ACC112 (cell line): ENCODE results near the gene SLC4A1.

Experiments used
- H2AFZ ChIP-seq: fragments of 200-600 bp; sonication (generic); one replicate; pipeline ENCODE4 v1.6.0; 2017; ENCODE audit warnings: antibody characterized with exemption, low read length; ENCODE audit not compliant: unreplicated experiment
- H3K27ac ChIP-seq: fragments of 200-600 bp; sonication (generic); 2 replicates; pipeline ENCODE4 v1.5.1; 2014; ENCODE audit warnings: low read depth, mild to moderate bottlenecking, antibody characterized with exemption, low read length, moderate library complexity
- H3K27me3 ChIP-seq: fragments of 200-600 bp; sonication (generic); 2 replicates; pipeline ENCODE4 v1.6.1; 2014; ENCODE audit warnings: mild to moderate bottlenecking, antibody characterized with exemption, low read length, moderate library complexity, mixed read lengths; ENCODE audit not compliant: insufficient read depth
- H3K36me3 ChIP-seq: fragments of 200-600 bp; sonication (generic); 2 replicates; pipeline ENCODE4 v1.6.1; 2016; ENCODE audit warnings: mild to moderate bottlenecking, antibody characterized with exemption, low read length, moderate library complexity, mixed read lengths; ENCODE audit not compliant: insufficient read depth
- H3K4me1 ChIP-seq: fragments of 200-600 bp; sonication (generic); one replicate; pipeline ENCODE4 v1.6.1; 2016; ENCODE audit warnings: low read length, mixed read lengths; ENCODE audit not compliant: insufficient read depth, unreplicated experiment, control insufficient read depth
- H3K4me3 ChIP-seq: fragments of 200-600 bp; sonication (generic); 2 replicates; pipeline ENCODE4 v1.5.1; 2014; ENCODE audit warnings: mild to moderate bottlenecking, low read depth, low read length
- H3K79me2 ChIP-seq: fragments of 200-600 bp; sonication (generic); one replicate; pipeline ENCODE4 v1.6.0; 2016; ENCODE audit warnings: low read length; ENCODE audit not compliant: control insufficient read depth, unreplicated experiment, insufficient read depth

Gene SLC4A1

DNA sequence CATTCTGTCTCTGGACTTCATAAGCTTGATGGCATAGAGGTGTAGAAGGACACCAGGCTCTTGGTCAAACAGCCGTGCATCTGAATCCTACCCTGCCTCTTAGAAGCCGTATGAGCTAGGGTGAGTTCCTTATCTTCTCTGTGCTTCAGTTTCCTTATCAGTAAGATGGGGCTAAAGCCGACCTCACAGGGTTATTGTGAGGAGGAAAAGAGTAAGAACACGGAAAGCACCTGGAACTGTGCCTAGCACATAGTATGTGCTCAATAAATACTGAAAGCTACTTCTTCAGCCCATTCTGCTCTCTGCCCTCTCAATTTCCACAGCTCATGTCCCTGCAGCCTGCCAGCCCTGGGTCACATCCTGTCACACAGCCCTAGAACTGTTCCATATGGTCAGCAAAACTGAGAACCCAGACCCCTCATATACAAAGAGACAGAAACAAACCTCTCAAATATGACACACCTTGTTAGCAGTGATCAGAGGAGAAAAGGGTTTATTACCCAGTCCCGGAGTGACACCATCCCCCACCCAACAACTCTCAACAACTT is 31.4 kb downstream of the SLC4A1 start:
- H2AFZ ChIP-seq = no peak overlapping the region
- H3K27me3 ChIP-seq = no peaks in the 10 kb centered on the region
- H3K4me3 ChIP-seq = no peak overlapping the region

DNA sequence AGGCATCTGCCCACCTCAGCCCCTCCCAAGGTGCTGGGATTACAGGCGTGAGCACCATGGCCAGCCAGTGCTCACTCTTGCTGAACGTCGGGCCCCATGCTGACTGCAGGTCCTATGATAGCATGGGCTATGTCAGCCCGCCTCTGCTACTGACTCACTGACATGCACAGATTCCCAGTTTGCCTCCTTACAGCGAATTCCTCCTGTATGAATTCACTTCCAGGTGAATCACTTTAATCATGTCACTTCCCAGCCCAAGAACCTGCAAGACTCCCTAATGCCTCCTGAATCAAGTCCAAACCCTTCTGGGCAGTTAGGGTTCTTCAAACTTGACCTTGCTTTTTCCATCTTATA is 32.4 kb downstream of the SLC4A1 start:
- Histone ChIP-seq H3K4me1 (peaks cover 9% of the 10 kb centered on the region), H2AFZ (no peak overlapping the region), H3K4me3 (no peak overlapping the region), H3K36me3 (no peaks in the 10 kb centered on the region), H3K27me3 (no peaks in the 10 kb centered on the region), H3K27ac (no peak overlapping the region), H3K79me2 (no peaks in the 10 kb centered on the region)

More for the DNA sequence above, 31.4 kb downstream of the SLC4A1 start:
- H3K4me1 ChIP-seq = peaks cover 9% of the 10 kb centered on the region
- no peaks in the 10 kb centered on the region for H3K36me3 ChIP-seq
- H3K27ac ChIP-seq = no peak overlapping the region
- no peaks in the 10 kb centered on the region for H3K79me2 ChIP-seq

DNA sequence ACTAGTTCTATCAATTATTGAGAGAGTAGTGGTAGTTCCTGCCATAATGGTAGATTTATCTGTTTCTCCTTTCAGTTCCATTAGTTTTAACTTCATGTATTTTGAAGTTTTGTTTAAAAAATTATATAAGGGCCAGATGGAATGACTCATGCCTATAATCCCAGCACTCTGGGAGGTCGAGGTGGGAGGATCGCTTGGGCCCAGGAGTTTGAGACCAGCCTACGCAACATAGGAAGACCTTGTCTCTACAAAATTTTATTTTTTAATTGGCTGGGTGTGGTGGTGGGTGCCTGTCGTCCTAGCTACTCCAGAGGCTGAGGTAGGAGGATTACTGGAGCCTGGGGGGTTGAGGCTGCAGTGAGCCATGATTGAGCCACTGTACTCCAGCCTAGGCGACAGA is 34.4 kb downstream of the SLC4A1 start:
- Histone ChIP-seq H3K4me3 (no peak overlapping the region), H3K4me1 (peaks cover 9% of the 10 kb centered on the region), H3K27ac (no peak overlapping the region), H3K27me3 (no peaks in the 10 kb centered on the region), H3K36me3 (no peaks in the 10 kb centered on the region), H3K79me2 (no peaks in the 10 kb centered on the region), H2AFZ (no peak overlapping the region)

DNA sequence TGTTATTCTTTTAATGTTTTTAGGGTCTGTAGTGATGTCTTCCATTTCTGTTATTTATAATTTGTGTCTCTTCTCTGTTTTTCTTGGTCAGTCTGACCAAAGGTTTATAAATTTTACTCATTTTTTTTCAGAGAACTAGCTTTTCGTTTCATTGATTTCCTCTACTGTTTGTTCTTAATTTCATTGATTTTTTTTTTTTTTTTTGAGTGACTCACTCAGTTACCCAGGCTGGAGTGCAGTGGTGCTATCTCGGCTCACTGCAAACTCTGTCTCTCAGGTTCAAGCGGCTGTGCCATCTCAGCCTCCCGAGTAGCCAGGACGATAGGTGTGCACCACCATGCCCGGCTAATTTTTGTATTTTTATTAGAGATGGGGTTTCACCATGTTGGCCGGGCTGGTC is 35.9 kb downstream of the SLC4A1 start:
- peaks cover 9% of the 10 kb centered on the region for H3K4me1 ChIP-seq
- H2AFZ ChIP-seq = no peak overlapping the region
- H3K79me2 ChIP-seq = no peaks in the 10 kb centered on the region
- no peaks in the 10 kb centered on the region for H3K36me3 ChIP-seq
- H3K4me3 ChIP-seq = no peak overlapping the region
- no peak overlapping the region for H3K27ac ChIP-seq
- H3K27me3 ChIP-seq = no peaks in the 10 kb centered on the region

DNA sequence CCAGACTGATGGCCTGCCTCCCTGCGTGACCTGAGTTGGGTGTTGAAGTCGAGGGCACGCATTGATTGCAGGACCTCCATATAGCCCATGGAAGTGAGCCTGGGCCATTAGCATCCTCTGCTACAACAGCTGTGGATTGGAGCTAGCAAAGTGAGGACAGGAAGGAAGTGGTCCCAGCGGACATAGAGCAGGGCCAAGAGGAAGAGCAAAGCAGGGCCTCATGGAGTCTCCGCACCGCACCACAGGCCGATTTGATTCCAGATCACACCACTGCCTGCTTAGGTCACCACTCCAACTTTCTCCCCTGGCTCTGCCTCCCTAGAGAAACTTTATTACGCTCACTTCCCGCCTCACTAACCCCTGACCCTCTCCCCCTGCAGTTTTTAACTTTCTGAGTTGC is 37.8 kb downstream of the SLC4A1 start:
- Histone ChIP-seq H2AFZ (no peak overlapping the region), H3K27me3 (no peaks in the 10 kb centered on the region), H3K4me1 (peaks cover 3% of the 10 kb centered on the region), H3K27ac (no peak overlapping the region), H3K36me3 (no peaks in the 10 kb centered on the region), H3K79me2 (no peaks in the 10 kb centered on the region), H3K4me3 (no peak overlapping the region)

DNA sequence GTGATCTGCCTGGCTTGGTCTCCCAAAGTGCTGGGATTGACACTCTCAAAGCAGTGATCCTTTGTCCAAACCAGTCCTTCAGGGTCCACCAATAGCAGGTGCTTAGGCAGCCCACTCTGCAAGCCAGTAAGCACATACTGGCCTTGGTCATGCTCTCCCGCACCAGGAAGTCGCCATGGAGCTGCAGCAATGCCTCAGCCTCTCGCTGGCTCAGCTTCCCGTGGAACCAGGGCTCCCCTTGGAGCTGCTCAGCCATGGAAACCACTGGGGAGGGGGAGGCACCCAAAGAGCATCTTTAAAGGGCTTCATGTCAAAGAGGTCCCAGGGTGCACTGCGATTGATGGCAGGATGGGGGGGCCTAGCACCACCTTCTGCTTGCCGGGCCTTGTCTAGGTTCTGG is 38.8 kb downstream of the SLC4A1 start:
- no peaks in the 10 kb centered on the region for H3K27me3 ChIP-seq
- H3K79me2 ChIP-seq = no peaks in the 10 kb centered on the region
- H3K36me3 ChIP-seq = no peaks in the 10 kb centered on the region
- H3K4me1 ChIP-seq = peaks cover under 1% of the 10 kb centered on the region
- H2AFZ ChIP-seq = no peak overlapping the region
- no peak overlapping the region for H3K4me3 ChIP-seq
- no peak overlapping the region for H3K27ac ChIP-seq

DNA sequence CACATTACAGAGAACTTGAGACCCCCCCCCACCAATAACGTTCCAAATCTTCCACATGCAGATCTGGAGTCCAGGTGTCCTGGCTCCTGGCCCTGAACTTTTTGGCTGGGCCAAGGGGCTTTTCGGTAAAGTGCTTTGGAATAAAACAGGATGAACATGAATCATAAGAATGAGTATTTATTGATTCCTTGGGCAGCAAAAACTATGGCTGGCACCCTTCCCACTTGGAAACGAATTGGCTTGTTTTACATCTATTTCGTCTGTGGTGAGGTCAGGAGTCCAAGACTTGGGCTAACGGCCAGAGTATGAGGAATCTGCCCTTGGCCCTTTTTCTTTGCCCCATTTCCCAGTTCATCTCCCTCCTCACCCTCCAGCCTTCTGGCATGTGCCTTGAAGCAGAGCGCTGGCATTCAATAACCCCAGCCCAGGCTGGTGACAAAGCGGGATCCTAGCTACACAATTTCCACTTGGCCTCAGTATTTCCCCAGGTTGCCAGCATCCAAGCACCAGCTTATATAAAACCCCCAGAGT is 44.3 kb downstream of the SLC4A1 start:
- Histone ChIP-seq H3K27me3 (no peaks in the 10 kb centered on the region), H3K79me2 (peaks cover 6% of the 10 kb centered on the region), H2AFZ (no peak overlapping the region), H3K4me1 (peaks cover 17% of the 10 kb centered on the region), H3K27ac (peak overlapping the region; percentile 63), H3K4me3 (no peak overlapping the region), H3K36me3 (no peaks in the 10 kb centered on the region)

DNA sequence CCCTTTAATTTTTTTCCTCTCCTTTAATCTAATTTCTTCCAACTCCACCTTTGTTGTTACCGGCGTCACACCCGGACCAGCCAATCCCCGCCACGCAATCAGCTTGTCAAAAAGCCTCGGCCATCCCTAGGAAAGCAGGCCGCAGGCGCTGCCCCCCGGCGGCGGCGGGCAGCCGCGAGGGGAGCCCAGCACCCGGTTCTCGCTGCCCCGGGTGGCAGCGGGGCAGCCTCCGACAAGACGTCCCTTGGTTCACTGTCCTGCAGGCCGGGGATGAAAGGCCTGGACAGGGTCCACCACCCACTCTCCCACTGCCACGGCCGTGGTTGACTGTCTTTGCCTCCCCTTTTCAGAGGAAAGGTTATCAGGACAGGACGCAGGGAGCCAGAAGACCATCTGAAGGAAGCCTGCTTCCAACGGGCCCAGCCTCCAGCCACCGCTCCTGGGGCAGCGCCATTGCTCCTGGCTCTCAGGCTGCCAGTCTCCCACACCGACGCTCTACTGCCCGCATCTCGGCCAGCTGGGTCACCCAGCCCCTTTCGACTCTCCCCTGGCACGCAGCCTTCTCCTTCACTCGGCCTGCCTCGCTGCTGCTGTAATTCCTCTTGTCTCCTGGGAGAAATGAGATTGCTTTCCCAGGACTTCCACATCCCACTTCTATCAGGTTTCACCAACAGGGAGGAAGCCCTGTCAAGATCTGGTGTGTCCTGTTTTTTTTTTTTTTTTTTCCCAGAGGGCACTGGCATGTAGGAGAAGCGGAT is 45.6 kb downstream of the SLC4A1 start:
- Histone ChIP-seq H3K4me1 (peaks cover 23% of the 10 kb centered on the region), H2AFZ (peak overlapping the region; percentile 55), H3K4me3 (peak overlapping the region; percentile 91), H3K27me3 (no peaks in the 10 kb centered on the region), H3K27ac (peak overlapping the region; percentile 63), H3K79me2 (peaks cover 16% of the 10 kb centered on the region), H3K36me3 (no peaks in the 10 kb centered on the region)

DNA sequence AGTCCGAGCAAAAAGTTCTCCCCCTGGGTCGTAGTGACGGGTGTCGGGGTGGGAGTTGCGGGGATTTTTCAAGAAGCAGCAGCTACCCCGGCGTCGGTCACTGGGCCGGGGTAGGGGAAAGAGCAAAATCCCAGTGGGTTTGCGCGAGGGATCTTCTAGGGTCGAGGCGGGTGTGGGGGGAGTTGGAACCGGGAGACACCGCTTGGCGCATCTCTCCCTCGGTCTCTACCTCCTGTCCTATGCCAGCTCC is 46.1 kb downstream of the SLC4A1 start:
- Histone ChIP-seq H2AFZ (peak overlapping the region; percentile 55), H3K4me1 (peaks cover 28% of the 10 kb centered on the region)

DNA sequence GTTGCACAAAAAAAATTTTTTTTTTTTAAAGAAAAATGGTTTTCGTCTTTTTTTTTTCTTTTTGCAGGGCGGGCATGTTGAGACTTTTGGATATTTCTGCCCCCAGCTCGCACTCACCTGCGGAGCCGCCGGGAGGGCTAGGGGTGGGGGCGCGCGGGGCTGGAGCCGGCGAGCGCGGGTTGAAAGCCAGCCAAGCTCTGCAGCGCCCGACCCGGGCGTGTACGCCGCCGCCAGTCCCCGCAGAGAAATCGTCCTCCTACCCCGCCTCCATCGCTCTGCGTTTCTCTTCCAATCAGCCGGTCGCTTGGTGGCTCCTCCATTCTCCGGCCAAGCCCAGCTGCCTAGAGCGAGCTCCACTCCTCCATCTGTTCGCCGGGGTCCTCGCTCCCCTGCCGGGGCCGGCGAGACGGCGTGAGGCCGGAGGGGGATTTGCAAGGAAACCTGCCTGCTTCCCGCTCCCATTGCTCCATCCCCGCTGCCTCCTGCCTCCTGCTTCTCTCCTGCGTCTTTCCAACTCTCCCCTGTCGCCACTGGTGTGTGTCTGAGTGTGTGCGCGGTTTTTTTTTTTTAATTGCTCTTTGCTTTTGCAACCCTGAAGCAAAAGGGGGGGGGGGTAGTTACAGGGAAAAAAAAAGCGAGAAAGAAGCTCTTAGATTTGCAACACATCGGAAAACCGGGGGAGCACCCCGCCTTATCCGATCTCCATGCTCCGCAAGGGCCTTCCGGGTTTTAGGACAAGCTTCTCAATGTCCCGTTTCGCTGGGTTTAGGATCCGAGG is 46.7 kb downstream of the SLC4A1 start:
- H3K27ac ChIP-seq = peak overlapping the region; percentile 63
- H3K79me2 ChIP-seq = peaks cover 27% of the 10 kb centered on the region
- H3K27me3 ChIP-seq = no peaks in the 10 kb centered on the region
- H2AFZ ChIP-seq = peak overlapping the region; percentile 55
- peaks cover 6% of the 10 kb centered on the region for H3K36me3 ChIP-seq
- H3K4me3 ChIP-seq = peak overlapping the region; percentile 91
- H3K4me1 ChIP-seq = peaks cover 33% of the 10 kb centered on the region

More for the DNA sequence above, 46.1 kb downstream of the SLC4A1 start:
- H3K79me2 ChIP-seq = peaks cover 22% of the 10 kb centered on the region
- H3K27me3 ChIP-seq = no peaks in the 10 kb centered on the region
- H3K4me3 ChIP-seq = peak overlapping the region; percentile 91
- H3K27ac ChIP-seq = peak overlapping the region; percentile 63
- H3K36me3 ChIP-seq = peaks cover 1% of the 10 kb centered on the region; the same call in 1 of the 2 replicates
